Measurements from ENCODE around the gene FBN1.

DNA sequence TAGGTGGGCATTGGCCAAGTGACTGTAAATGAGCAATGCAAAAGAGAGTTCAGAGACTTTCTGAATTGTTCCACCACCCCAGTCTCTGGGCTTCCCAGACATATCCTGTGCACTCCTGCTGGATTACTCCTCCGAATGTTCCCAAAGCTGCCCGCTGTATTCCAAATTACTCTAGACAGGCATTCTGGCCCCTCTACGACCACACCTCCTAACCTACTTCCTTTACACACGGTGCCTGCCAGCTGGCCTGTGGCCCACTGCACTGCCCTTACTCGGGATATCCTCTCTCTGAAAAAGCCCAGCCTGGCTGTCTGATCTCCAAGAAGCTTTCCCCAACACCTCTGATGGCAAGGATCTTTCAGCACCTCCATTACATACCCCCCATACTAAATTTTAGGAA is 247.7 kb downstream of the FBN1 start:
- TF ChIP-seq, protein P1, sequence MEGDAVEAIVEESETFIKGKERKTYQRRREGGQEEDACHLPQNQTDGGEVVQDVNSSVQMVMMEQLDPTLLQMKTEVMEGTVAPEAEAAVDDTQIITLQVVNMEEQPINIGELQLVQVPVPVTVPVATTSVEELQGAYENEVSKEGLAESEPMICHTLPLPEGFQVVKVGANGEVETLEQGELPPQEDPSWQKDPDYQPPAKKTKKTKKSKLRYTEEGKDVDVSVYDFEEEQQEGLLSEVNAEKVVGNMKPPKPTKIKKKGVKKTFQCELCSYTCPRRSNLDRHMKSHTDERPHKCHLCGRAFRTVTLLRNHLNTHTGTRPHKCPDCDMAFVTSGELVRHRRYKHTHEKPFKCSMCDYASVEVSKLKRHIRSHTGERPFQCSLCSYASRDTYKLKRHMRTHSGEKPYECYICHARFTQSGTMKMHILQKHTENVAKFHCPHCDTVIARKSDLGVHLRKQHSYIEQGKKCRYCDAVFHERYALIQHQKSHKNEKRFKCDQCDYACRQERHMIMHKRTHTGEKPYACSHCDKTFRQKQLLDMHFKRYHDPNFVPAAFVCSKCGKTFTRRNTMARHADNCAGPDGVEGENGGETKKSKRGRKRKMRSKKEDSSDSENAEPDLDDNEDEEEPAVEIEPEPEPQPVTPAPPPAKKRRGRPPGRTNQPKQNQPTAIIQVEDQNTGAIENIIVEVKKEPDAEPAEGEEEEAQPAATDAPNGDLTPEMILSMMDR (IDR thresholded peaks at IDR 0.05) = no peak
- TF ChIP-seq POLR2AphosphoS5 (IDR thresholded peaks at IDR 0.05) (no peak), POLR2A (IDR thresholded peaks at IDR 0.05) (no peak), EP300 (IDR thresholded peaks at IDR 0.05) (no peak)

Measured in sigmoid colon (tissue), 4 donors.